Left lobe of liver (tissue), 2 donors: ENCODE results near the gene TBL2. TPM values are rescaled to one million over a fixed set of nuclear protein-coding genes. Genes with fewer than 3 reads are reported as not detected.
"Not testable (repeated sequence)": the region's sequence is repeated elsewhere in the genome, so short reads cannot be mapped to it uniquely, and the experiment has no call there.

ENCODE experiments used
- ATAC-seq: fragments of 200-7000 bp; cut with Tn5 transposase; one replicate; pipeline ENCODE4 v1.9.1; 2020; ENCODE audit warnings: mild to moderate bottlenecking, moderate library complexity
- DNase-seq: peaks from one replicate; pipeline ENCODE4 v3.0.0-alpha.2; 2020; ENCODE audit warnings: low spot score
- total RNA-seq: library from RNA; stranded (reverse); gene quantifications from one replicate; pipeline ENCODE4 v1.2.1, GENCODE V29; 2021
- donor health status: DM: no; HTN: no; CAD: no; lungs with moderate emphysema.
- donor health status: DM: no; HTN: yes; CAD: no.

The TBL2 gene
- total RNA-seq, 1 donor from 2014 or later, result 16.1 TPM

DNA sequence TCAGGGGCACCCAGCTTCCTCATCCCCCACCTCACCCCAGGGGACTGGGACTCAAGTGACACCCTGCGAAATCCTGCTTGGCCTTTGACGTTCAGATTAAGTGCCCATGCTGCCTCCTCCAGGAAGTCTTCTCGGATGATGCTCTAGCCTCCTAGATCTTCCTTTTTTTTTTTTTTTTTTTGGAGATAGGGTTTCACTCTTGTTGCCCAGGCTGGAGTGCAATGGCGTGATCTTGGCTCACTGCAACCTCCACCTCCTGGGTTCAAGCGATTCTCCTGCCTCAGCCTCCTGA is 29.3 kb upstream of the TBL2 start:
- not testable (repeated sequence) for ATAC-seq

DNA sequence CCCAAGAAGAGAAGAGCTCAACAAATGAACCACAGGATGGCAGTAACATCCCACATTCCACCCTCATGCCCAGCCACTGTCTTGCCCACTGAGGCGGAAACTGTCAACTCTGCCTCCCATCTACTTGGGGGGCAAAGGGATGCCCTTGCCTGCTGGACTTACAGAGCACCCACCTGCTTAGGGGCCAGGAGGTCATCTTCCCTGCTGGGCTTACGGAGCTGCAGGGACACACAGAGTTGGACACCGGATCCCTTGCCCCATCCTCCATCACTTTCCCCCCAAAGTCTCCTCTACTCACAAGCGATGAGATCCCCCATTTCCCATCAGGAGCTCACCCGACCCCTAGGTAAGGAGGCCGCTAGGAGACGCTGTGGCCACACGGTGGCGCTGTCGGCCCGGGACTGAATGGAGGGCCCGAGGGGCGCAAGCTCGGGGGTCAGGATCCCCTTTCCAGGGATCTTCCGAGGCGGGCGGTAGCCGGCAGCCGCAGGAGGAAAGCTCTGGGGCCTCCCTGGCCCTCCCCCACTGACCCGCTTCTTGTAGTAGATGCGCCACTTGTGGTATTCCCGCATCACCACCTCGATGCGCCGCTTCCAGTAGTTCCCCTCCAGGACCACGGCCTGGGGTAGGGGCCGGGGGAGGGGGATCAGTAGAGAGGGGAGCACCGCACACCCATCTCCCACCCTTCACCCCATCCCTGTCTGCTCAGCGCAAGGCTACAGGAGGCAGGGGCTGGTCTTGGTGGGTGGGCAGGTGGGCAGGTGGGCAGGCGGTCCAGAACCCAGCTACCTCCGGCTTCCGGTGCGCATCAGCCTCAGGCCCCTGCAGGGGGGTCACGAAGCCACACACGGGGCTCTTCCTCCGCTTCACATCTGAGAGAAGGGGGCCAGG is 28.7 kb upstream of the TBL2 start:
- ATAC-seq (peak; percentile 37), DNase-seq (peak; percentile 62)

More for the DNA sequence above, 29.3 kb upstream of the TBL2 start:
- DNase-seq, result not testable (repeated sequence)

DNA sequence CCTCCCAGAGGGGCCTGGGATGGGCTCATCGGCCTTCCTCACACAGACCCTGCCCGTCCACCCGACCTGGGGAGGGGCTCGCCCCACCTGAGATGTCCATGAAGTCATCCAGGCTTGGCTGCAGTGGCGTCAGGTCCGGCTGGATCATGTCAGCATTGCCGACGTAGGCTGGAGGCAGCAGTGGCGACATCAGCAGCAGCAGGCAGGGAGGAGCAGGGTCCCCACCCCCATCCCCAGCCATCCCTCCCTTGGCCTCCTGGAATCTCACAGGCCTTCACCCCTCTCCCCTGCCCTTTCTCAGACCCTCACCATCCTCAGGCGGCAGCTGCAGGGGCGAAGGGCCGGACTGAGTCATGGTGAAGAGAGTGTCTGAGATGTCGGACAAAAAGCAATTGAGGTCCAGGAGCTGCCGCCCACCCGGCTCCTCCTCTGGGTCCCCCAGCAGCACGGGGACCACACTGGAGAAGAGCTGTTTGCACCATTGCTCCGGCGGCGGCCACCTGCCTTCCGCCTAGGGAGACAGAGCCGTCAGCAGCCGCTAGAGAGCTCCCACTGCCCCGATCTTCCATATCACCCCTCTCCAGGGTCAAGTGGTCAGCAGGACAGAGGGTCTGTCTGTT is 27.3 kb upstream of the TBL2 start:
- no peak for ATAC-seq
- DNase-seq, result no peak

DNA sequence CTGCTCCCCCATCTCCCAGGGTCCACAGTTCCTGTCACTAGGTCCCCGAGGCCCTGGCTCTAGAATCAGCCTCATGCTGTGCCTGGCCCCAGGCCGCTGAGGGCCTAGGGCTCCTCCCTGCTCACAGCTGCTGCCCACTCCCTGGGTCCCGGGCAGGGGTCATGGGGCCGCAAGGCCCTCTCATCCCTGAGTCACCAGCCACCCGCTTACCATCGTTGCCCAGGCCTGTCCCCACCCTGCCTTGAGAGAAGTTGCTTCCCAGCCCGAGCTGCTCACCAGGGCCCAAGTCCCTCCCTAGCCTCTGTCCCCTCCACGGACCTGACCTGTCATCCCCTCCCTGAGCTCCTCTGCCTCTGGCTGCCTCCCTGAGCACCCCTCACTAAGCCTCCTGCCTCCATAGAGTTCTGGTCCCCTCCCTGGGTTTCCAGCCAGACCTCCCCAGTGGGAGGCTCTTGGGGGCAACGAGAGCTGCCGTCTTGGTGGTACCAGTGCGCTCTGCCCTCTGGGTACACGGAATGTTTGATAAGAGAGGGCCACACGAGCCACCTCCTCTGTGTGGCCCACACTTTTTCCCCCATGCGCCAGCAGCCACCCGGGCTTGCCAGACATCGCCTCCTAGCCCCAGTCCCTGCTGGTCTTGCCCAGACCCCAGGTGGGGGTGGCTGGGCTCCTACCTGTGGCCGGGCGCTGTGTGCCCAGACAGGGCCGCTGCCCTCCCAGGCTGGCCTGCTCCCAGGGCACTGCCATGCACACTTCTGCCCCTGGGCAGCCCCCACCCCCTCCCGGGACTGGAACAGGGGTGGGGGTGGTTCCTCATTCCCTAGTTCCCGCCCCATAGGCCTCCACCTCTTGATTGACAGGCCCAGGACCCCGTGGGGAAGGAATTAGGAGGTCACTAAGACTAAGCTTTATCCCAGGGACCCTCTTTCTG is 24.6 kb upstream of the TBL2 start:
- ATAC-seq (peak; percentile 17), DNase-seq (peak; percentile 56)

DNA sequence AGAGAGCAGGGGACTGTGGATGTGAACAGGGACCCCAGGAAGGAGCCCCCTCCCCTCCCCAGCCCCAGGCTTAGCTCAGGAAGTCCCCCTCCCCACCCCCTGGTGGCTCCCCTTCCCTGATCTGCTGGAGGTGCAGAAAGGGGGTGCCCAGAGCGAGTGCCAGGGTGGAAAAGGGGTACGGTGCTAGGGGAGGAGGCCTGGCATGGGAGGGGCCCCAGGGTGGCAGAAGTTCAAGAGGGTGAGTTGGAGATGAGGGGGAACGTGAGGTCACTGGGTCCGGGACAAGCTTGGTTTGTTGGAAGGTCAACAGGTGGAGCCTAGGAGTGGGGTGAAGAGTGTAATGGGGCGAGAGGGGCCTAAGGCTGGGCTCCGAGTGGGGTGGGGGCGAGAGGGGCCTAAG is 21.5 kb upstream of the TBL2 start:
- peak; percentile 6 for ATAC-seq
- peak; percentile 54 for DNase-seq

DNA sequence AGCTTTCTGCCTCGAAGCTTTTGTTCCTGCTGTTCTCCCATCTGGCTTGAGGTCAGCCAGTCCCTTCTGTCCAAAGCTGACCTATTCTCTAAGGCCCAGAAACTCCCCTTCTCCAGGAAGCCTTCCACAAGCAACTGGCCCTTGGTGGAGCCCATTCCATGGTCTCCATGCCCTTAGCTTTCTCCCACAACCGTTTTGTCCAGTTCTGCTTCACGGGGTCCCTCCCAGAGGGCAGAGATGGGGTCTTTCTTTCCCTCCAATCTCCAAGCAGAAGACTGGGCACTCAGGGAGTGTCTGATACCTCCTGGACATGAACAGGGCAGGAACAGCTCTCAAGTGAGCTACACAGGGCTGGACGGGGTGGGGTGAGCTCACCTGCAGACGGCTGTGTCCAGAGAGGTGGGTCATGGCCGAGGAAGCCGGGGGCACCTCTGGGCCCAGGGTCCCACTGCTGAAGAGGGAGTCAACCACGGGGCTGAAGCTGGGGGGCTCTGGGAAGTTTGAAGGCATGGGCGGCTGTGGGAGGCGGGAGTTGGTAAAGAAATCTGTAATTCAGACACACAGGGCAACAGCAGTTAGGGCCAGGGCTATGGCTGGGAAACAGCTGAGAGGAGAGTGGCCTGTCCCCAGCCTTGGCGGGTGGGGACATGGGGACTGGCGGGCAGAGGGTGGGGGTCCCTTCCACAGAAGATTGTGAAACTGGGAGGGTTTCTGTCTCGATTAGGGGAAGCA is 20.9 kb upstream of the TBL2 start:
- DNase-seq, result no peak

DNA sequence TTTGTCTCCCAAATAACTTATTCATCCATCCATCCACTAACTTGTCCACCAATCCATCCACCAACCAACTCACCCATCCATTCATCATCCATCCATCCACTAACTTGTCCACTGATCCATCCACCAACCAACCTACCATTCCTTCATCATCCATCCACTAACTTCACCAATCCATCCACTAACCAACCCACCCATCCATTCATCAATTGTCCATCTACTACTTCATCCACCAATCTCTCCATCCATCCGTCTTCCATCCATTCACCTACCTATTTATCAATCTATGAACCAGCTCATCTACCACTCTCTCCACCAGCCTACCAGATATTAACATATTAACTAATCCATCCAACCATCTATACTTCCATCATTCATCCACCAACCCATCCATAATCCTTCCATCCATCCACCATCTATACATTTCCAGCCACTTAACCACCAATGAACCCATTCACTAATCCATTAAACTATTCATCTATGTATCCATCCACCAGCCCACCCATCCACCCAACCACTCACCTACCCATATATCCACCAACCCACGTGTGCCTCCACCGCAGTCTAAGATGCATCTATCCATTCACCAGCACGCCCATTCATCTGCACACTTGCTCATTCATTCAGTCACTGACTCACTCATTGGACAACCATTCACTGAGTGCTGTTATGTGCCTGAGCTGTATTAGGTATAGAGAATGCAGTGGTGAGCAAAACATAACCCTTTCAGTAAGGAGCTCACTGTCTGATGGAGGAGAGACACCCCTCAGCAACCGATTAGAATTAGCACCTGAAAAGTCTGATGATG is 19.8 kb upstream of the TBL2 start:
- no peak for ATAC-seq
- DNase-seq, result no peak

More for the DNA sequence above, 20.9 kb upstream of the TBL2 start:
- ATAC-seq, result peak; percentile 1

DNA sequence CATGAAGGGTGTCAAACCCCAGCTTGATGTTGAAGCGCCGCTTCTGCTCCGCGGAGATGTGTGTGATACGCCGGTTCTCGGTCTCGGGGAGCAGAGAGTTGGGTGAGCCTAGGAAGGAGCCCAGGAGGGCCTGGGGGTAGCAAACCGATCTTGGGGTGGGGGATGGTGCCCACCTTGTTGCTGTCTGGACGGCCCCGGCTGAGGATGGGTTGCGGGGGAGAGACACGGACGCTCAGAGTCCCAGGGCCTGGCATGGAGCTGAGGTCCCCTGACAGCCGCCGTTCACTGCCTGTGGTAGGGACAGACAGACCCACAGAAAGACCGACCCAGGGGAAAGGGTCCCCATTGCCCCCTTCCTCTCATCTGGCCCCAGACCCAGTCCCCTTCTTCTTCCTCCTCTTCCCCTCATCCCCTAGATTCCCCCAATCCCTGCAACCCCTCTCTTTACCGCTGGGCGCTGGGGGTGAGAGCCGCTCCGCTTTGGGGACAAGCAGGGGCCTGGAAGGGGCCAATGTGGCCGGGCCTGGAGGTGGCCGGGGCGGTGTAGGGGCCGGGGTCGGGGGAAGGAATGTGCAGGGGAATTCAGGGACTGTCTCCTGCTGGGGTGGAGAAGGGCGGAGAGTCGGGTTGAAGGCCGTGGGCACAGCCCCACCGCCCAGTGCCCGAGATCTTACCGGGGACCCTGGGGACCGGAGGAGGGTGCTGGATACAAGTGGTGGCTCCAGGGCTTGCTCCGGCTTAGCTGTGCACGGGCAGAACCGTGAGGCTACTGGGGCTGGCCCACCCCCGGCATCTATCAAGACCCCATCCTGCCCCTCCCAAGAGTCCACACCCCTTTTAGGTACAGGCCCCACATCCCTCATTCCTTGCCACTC is 18.0 kb upstream of the TBL2 start:
- ATAC-seq, result no peak
- DNase-seq, result no peak

DNA sequence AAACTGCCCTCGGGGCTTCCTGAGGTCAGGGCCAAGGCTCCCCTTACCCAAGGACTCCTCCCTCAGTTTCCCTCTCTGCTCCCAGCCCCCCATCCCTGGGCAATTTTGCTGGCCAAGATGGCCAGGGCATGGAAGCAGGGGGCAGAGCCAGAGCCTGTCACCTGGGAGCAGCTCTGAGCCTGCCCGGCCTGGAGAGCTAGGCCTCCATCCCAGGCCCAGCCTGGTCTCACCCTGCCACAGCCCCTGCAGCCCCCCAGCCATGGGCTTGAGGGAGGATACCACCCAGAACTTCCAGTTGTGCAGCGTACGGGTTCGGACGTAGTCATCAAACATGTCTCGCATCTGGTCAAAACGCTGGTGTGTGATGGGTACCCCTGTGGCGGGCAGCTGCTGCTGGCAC is 17.0 kb upstream of the TBL2 start:
- no peak for ATAC-seq
- DNase-seq, result no peak

DNA sequence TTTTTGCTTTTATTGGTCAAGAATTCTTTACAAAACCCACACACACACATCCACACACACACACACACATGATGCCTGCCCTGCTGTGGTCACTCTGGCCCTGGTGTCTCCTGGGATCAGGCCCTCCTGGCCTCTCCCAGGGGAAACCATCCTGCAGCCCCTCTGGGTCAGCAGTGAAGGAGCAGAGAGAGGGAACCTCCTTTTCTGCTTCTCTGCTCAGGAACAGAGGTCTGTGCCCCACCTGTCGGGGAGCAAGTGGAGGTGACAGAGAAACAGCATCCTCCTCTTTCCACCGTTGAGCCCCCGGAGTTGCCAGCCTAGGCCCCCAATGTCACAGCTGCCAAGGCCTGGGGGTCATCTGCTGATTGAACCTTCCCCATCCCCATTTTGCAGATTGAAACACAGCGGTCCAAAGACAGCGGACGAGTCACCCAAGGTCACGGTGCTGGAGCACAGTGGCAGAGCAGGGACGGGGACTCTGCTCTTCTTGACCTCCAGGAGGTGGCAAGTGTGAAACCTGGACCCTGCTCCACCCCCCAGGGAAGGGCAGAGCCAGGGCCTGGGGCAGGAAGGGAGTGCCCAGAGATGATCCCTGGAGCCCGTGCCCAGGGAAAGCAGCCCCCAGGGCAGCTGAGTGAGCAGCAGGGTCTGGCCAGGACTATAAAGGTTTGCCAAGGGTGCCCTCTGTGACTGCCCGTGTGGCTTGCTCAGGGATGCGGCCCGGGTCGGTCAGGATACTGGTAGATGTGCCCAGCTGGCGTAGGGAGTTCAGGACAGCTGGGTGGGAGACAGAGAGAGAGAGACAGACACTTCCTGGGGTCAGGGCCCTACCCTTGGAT is 15.0 kb upstream of the TBL2 start:
- peak; percentile 17 for ATAC-seq

DNA sequence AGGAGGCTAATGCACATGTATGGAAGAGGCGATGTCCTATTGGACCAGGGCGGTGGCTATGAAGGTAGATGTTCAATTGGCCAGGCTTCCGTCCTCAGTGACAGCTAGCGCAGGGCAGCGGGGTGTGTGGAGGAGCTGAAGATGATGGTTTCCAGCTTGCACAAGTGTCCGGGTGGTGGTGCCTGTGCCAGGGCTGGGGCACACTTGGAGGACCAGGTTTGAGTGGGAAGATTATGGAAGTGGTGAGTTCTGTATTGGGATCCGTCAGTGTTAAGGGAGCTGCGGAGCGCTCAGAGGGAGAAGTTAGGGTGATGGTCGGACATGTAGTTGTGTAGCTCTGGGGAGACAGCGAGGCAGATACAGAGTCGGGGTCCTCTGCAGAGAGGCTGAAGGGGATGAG is 8.5 kb upstream of the TBL2 start:
- ATAC-seq (peak; percentile 8), DNase-seq (no peak)

More for the DNA sequence above, 15.0 kb upstream of the TBL2 start:
- no peak for DNase-seq

DNA sequence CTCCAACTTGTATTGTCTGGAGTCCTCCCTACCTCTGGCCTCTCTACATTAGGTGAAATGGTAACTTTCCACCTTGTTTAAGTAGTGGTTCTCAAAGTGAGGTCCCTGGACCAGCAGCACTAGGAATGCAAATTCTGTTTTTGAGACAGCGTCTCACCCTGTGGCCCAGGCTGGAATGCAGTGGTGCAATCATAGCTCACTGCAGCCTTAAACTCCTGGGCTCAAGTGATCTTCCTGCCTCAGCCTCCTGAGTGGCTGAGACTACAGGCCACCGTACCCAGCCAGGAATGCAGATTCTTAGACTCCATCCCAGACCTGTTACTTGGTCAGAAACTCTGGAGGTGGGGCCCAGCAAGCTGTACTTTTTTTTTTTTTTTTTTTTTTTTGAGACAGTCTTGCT is 6.8 kb upstream of the TBL2 start:
- DNase-seq (no peak), ATAC-seq (peak; percentile 2)

DNA sequence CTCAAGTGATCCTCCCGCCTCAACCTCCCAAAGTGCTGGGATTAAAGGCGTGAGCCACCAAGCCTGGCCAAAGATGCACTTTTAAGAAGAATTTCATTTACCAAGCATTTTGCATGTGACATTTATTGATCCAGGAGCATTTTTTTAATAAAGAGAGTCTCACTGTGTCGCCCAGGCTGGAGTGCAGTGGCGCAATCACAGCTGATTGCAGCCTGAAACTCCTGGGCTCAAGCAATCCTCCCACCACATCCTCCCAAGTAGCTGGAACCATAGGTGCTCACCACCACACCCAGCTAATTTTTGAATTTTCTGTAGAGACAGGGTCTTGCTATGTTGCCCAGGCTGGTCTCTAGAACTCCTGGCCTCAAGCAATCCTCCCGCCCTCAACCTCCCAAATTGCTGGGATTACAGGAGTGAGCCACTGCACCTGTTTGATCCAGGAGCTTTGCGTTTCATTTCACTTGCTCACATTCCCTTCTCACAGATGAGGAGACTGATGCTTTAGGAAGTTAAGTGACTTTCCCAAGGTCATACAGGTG is 4.4 kb upstream of the TBL2 start:
- ATAC-seq, result no peak
- DNase-seq, result no peak

DNA sequence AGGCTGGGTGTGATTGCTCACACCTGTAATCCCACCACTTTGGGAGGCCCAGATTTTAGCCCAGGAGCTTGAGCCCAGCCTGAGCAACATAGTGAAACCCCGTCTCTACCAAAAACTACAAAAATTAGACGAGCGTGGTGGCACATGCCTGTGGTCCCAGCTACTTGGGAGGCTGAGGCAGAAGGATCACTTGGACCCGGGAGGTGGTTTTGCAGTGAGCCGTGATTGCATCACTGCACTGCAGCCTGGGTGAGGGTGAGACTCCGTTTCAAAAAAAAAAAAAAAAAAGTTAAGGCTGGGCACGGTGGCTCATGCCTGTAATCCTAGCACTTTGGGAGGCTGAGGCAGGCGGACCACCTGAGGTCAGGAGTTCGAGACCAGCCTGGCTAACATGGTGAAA is 2.6 kb upstream of the TBL2 start:
- DNase-seq, result not testable (repeated sequence)

DNA sequence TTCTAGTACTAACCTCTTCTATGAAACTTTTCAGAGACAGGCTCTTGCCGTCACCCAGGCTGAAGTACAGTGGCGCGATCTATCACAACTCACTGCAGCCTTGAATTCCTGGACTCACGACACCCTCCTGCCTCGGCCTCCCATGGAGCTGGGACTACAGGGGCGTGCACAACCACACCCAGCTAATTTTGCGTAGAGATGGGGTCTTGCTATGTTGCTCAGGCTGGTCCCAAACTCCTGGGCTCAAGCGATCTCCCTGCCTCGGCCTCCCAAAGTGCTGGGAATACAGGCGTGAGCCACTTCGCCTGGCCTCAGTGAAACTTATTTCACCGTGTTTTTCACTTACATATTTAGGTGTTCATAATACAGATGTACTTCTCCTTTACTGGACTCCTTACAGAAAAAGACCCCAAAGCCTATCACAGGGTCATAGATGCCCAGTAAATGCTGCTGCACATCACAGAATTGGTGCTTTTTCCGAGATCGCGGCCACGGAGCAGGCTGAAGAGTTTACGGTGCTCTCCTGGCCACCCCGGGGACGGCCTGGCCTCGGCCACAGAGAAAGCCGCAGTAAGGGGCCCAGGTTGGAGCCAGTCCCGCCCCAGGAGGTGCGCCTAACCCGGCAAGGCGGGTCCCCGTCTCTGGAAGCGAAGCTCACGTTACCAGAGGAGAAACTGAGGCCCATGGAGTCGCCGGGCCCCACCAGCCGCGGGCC is 595 bp downstream of the TBL2 start:
- DNase-seq, result no peak
- peak; percentile 24 for ATAC-seq

More for the DNA sequence above, 2.6 kb upstream of the TBL2 start:
- ATAC-seq, result not testable (repeated sequence)

DNA sequence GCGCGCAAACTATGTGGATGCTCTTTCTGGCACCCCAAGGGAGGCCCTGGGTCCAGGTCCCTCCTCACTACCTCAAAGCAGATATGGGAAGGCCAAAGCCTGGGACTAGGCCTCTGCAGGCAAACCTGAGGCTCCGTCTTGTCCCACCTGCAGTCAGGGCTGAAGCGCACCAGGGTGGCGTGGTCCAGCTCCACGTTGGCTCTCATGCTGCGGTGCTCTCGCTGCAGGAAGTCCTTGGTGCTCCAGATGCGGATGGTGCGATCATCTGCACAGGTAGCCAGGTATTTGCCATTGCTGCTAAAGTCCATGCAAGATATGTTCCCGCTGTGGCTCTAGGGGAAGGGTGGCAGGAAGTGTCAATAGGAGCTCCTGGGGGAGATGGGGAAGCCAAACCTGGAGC is 4.6 kb downstream of the TBL2 start:
- DNase-seq, result no peak
- no peak for ATAC-seq

DNA sequence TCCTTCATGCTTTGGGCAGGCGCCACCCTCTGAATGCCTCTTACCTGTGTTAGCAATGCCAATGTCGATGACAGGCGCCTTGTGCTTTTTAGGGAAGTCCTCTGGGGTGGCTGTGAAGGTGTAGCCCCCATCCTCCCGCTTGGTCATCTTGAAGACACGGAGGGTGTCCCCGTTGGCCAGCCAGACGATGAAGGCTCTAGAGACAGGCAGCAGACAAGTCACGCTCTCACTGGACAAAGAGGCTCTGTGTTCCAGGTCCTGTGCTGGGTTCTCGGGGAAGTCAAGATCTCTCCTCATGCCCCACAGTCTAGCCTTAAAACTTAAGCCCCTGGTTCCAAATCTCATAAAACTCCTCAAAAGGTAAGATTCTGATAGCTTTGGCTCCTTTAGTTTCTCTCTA is 5.1 kb downstream of the TBL2 start:
- ATAC-seq (no peak), DNase-seq (no peak)
